AG09309 (cell line): Measurements from ENCODE around the gene CALML3.

Source experiments
- DNase-seq: peaks from one replicate; pipeline ENCODE4 v3.0.0-alpha.2; 2010; ENCODE audit warnings: low read depth
- H3K4me3 ChIP-seq: 2 replicates; pipeline ENCODE4 v1.5.1; 2011; ENCODE audit warnings: mild to moderate bottlenecking, low read depth, low read length, moderate library complexity; ENCODE audit not compliant: control insufficient read depth
- CTCF ChIP-seq: IDR thresholded peaks from 2 replicates; pipeline ENCODE4 v1.5.1; 2011; ENCODE audit warnings: mild to moderate bottlenecking, low read depth, low read length, inconsistent platforms; ENCODE audit not compliant: insufficient read depth, control insufficient read depth; ENCODE audit errors: missing control alignments

The CALML3 gene

DNA sequence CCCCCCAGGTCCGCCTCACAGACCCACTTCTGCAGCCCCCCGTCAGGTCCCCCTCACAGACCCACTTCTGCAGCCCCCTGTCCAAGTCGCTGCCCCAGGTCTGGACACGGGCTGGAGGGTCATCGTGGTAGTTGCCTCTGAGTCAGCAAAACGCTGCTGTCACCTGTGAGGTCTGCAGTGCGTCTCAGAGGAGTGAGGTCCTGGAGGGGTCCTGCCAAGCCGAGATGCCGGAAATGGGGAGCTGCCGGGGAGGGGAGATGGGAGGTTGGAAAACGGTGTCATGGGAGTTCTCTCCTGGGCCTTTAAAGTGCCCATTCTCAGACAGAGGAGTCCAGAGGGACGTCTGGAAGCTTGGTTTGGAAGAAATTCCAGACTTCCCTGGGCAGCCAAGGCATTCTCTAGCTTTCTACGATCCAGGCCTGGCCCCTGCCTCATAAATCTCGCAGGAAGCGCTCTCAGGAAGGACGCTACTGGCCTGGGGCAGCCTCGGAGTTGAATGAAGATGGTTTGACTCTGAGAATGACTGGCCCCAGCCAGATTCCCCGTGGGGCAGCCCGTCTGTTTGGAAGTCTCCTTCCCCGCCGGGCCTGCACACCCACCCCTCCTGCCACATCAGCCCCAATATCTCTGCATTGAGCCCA is 38.7 kb downstream of the CALML3 start:
- no peak for DNase-seq
- TF ChIP-seq CTCF = no peak
- H3K4me3 ChIP-seq = no peak overlapping the region

- no peak for TF ChIP-seq CTCF
- H3K4me3 ChIP-seq = no peak overlapping the region
- no peak for DNase-seq
Observed at GRCh38 chr10:5563991-5564536, 39.3 kb downstream of the CALML3 start.

DNA sequence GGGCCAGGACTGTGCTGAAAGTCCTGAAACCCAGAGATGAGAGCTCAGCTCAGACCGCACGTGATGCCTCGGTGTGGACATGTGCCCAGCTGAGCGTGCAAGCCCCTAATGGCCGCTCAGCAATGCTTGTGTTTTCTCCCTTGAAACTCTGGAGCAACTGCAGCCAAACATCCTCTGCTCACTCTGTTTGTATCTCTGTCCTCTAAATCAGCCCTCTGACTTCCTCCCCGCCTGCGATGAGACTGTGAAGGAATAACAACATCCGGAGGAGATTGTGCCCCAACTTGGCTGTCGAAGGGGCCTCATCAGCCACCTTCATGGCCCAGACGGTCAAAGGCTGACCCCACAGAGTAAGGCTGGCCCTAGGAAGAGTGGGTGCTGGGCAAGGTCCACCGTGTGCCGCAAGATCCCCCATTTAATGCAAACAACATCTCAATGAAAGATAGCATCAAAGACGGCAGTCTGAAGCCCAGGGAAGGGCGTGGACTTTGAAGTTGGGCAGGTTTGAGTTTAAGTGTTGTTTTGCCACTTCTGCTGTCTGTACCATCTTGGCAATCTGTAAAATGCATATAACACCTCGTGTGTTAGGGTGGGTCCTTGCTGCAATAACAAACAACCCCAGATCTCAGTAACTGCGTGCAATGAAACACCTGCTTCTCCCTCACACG is 39.9 kb downstream of the CALML3 start:
- DNase-seq = no peak
- no peak for TF ChIP-seq CTCF
- no peak overlapping the region for H3K4me3 ChIP-seq

GRCh38 chr10:5565205-5565545 is 40.4 kb downstream of the CALML3 start:
- no peak for TF ChIP-seq CTCF
- no peak overlapping the region for H3K4me3 ChIP-seq
- no peak for DNase-seq

DNA sequence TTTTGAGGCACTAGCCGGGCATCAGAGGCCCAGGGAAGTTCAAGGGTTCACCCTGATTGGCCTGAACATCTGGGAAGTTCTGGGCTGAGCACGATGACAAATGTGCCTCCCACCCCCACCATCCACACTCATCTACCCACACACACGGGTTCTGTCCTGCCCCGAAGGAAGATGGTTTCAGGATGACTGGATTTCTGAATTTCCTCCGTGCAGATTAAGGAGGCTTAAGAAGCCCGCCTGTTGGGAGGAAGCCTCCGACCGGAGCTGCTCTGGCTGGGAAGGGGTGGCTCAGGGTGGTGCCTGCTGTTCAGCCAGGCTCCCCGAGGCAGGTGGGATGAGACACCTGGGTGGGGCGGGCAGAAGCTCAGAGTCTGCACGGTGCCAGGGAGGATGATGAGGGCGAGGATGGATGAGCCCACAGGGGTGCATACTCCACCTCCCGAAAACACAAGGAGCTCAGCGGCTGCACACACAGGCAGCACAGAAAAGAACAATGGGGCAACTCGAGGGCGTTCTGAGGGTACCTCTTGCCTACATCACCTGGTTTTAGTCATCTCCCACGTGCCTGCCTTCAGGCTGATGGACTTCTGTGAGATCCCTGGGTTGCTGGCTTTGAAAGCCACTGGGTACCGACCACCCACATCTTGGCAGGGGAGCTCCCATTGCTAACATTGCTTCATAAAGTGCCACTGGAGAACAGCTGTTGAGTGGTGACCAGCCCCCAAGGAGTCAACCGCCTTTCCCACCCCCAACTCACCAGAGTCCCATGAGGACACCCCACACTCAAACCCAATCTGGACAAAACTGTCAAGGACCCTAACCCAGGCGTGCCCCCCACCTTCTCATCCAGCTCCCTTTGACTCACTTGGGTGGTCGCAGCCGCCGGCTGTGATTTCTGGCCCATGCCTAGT is 41.2 kb downstream of the CALML3 start:
- H3K4me3 ChIP-seq = no peak overlapping the region
- no peak for TF ChIP-seq CTCF
- peak; percentile 55 for DNase-seq

DNA sequence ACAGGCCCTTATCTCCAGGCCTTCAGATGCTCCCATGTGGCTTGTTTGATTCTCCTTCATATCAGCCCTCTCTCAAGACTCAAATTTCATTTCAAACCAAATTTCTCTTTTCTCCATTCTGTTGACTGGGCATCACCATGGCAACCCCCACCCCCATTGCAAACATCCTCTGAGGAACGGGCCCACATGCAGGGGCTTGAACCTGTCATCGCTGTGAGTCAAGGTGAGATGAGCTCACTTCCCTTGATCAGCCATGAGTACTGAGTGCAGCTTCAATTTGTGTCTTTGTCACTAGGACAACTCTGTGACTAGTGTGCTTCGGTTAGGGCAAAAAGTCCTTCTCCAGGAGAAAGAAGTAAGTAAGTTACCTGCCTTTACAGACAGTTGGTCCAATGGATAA is 41.9 kb downstream of the CALML3 start:
- DNase-seq = no peak

More for the DNA sequence above, 41.9 kb downstream of the CALML3 start:
- TF ChIP-seq CTCF = no peak
- H3K4me3 ChIP-seq = no peak overlapping the region
